Uterus (tissue), 4 donors: Measurements from ENCODE around the gene KLK11. TPM values are rescaled to one million over a fixed set of nuclear protein-coding genes. Genes with fewer than 3 reads are reported as not detected.

Experiments
- DNase-seq, 2 donors: peaks; one replicate each; pipeline ENCODE4 v3.0.0-alpha.2; 2019 to 2020
- H3K27ac ChIP-seq, 2 donors: fragments of 200-600 bp; sonication (generic); 1 replicate in 1 of 2; 2 replicates in 1 of 2; pipeline ENCODE4 v1.5.1; 2016 to 2018
- H3K27me3 ChIP-seq, 2 donors: fragments of 200-600 bp; sonication (generic); one replicate each; pipeline ENCODE4 v1.5.1; 2018 to 2019; ENCODE audit warnings: control low read depth in 1 of 2
- H3K36me3 ChIP-seq, 2 donors: fragments of 200-600 bp; sonication (generic); one replicate each; pipeline ENCODE4 v1.5.1; 2019; ENCODE audit warnings: control low read depth in 1 of 2
- H3K4me1 ChIP-seq, 2 donors: fragments of 200-600 bp; sonication (generic); one replicate each; pipeline ENCODE4 v1.5.1; 2018 to 2019; ENCODE audit warnings: control low read depth in 1 of 2
- H3K4me3 ChIP-seq, 2 donors: fragments of 200-600 bp; sonication (generic); 1 replicate in 1 of 2; 2 replicates in 1 of 2; pipeline ENCODE4 v1.5.1; 2018 to 2019; ENCODE audit warnings: mild to moderate bottlenecking in 1 of 2
- H3K9me3 ChIP-seq, 2 donors: fragments of 200-600 bp; sonication (generic); one replicate each; pipeline ENCODE4 v1.5.1; 2019; ENCODE audit warnings: control low read depth in 1 of 2
- CTCF ChIP-seq, 4 experiments: fragments of 200-600 bp in 2 of 4; fragments of 450-650 bp in 2 of 4; sonication (generic) in 2 of 4; IDR thresholded peaks; one replicate each; pipeline ENCODE4 v1.5.1; 2016 to 2019; ENCODE audit warnings: antibody characterized with exemption in 4 of 4, mild to moderate bottlenecking in 2 of 4, moderate library complexity in 1 of 4
- POLR2A ChIP-seq, 2 donors: fragments of 450-650 bp; IDR thresholded peaks; one replicate each; pipeline ENCODE4 v1.6.1; 2016; ENCODE audit warnings: antibody characterized with exemption in 2 of 2, mild to moderate bottlenecking in 1 of 2, moderate library complexity in 1 of 2
- intact Hi-C: fragments of 100-400 bp; cut with DNase I; formaldehyde crosslinking; loops from one replicate; pipeline ENCODE4 v1.15.1; 2023; ENCODE audit warnings: low total_unique reads
- total RNA-seq, 4 donors: library from RNA; depleted of rRNA in 3 of 4; stranded (reverse); fragments of >200 nt in 3 of 4; gene quantifications; one replicate each; pipeline versions ENCODE4 v1.1.0 to v1.2.4, GENCODE V29; 2014 to 2023
- donor health status: DM: yes; HTN: yes; CAD: no.

Gene KLK11
- total RNA-seq, 4 donors from 2014 or later, result 1.3 to 2.0 TPM; not detected in 2

DNA sequence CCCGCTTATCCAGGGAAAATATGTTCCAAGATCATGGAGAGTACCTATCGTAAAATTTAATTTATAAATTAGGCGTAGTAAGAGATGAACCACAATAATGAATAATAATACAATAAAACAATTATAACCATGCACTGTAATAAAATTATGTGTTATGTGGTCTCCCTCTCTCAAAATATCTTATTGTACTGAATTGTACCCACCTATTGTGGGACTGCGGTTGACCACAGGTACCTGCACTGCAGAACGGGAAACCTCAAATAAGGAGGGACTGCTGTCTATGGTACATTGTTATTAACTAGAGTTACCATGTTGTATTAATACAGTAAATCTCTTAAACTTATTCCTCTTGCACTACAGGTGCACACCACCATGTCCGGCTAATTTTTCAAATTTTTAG, 13.7 kb upstream of the KLK11 start:
- Histone ChIP-seq H3K27ac (no peak overlapping the region), H3K9me3 (no peaks in the 10 kb centered on the region), H3K4me3 (no peak overlapping the region), H3K4me1 (no peaks in the 10 kb centered on the region), H3K36me3 (no peaks in the 10 kb centered on the region), H3K27me3 (no peaks in the 10 kb centered on the region)
- no peak for TF ChIP-seq POLR2A (IDR thresholded peaks at IDR 0.05)
- no peak for TF ChIP-seq CTCF (IDR thresholded peaks at IDR 0.05)
- DNase-seq, result no peak
- intact Hi-C loops, result no loop called here

GRCh38 chr19:51036519-51036918, 10.1 kb upstream of the KLK11 start:
- intact Hi-C loops, result no loop called here
- Histone ChIP-seq H3K27ac (no peak overlapping the region), H3K4me1 (no peaks in the 10 kb centered on the region), H3K9me3 (no peaks in the 10 kb centered on the region), H3K27me3 (no peaks in the 10 kb centered on the region), H3K4me3 (no peak overlapping the region), H3K36me3 (no peaks in the 10 kb centered on the region)
- no peak for TF ChIP-seq POLR2A (IDR thresholded peaks at IDR 0.05)
- no peak for TF ChIP-seq CTCF (IDR thresholded peaks at IDR 0.05)
- no peak for DNase-seq

- Histone ChIP-seq H3K4me3 (no peak within 1 kb of the TSS), H3K27me3 (no peaks in the 10 kb centered on the region), H3K27ac (no peak within 1 kb of the TSS), H3K4me1 (no peaks in the 10 kb centered on the region), H3K36me3 (no peaks in the 10 kb centered on the region), H3K9me3 (no peaks in the 10 kb centered on the region)
- intact Hi-C loops, result no loop called here
- no peak for DNase-seq
- TF ChIP-seq CTCF (IDR thresholded peaks at IDR 0.05) (no peak), POLR2A (IDR thresholded peaks at IDR 0.05) (no peak)
These were observed 8.3 kb upstream of the KLK11 start, which contains the start of gene KLK12 for GRCh38 chr19:51034704-51035103. TSS of gene KLK12 (minus strand) at chr19:51035002. CDS start at chr19:51034621, 381 bp downstream.

DNA sequence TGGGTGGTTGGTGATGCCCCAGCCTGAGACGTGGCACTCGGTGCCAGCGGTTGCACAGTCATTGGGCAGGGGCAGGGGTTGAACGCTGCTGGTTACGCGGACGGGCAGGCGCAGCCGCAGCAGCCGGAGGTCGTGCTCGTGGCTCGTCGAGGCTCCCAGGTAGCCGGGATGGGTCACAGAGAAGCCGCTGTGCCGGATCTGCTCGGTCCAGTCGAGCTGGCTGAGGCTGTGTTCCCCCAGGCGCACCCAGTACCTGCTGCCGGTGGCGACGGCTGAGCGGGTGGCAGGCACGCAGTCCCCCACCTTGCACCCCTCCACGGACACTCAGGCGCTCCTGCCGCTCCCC, 5.4 kb upstream of the KLK11 start:
- intact Hi-C loops, result no loop called here
- Histone ChIP-seq H3K4me3 (no peak overlapping the region), H3K27ac (no peak overlapping the region), H3K27me3 (no peaks in the 10 kb centered on the region), H3K36me3 (no peaks in the 10 kb centered on the region), H3K4me1 (no peaks in the 10 kb centered on the region), H3K9me3 (no peaks in the 10 kb centered on the region)
- DNase-seq, result no peak
- no peak for TF ChIP-seq POLR2A (IDR thresholded peaks at IDR 0.05)
- no peak for TF ChIP-seq CTCF (IDR thresholded peaks at IDR 0.05)

GRCh38 chr19:51031220-51031879, 4.9 kb upstream of the KLK11 start:
- H3K36me3 ChIP-seq, result no peaks in the 10 kb centered on the region
- intact Hi-C loops, result no loop called here
- H3K27me3 ChIP-seq, result peaks cover 0 to 2% of the 10 kb centered on the region in 2 donors
- H3K27ac ChIP-seq, result no peak overlapping the region
- H3K4me3 ChIP-seq, result no peak overlapping the region
- DNase-seq, result no peak
- no peaks in the 10 kb centered on the region for H3K9me3 ChIP-seq
- TF ChIP-seq POLR2A (IDR thresholded peaks at IDR 0.05) (no peak), CTCF (IDR thresholded peaks at IDR 0.05) (no peak)
- no peaks in the 10 kb centered on the region for H3K4me1 ChIP-seq
